SU-DHL-6 (cell line): ENCODE data around the gene IDH2.

Source experiments
- H2AFZ ChIP-seq: fragments of 200-600 bp; sonication (generic); 2 replicates; pipeline ENCODE4 v1.6.1; 2014; ENCODE audit warnings: low read depth, mild to moderate bottlenecking, moderate library complexity, mixed read lengths, antibody characterized with exemption, low read length; ENCODE audit not compliant: severe bottlenecking
- H3F3A ChIP-seq: fragments of 200-600 bp; shearing (Covaris generic); 2 replicates; pipeline ENCODE4 v1.6.0; 2016; ENCODE audit warnings: antibody characterized with exemption, mild to moderate bottlenecking; ENCODE audit not compliant: insufficient read depth
- H3K27ac ChIP-seq: fragments of 200-600 bp; sonication (generic); 2 replicates; pipeline ENCODE4 v1.5.1; 2016; ENCODE audit warnings: low read depth, mild to moderate bottlenecking, low read length, moderate library complexity, mixed read lengths
- H3K27me3 ChIP-seq: fragments of 200-600 bp; sonication (generic), shearing (Covaris generic); 2 replicates; pipeline ENCODE4 v1.6.0; 2014; ENCODE audit warnings: mild to moderate bottlenecking, low read length
- H3K36me3 ChIP-seq: fragments of 200-600 bp; sonication (generic); 2 replicates; pipeline ENCODE4 v1.6.1; 2014; ENCODE audit warnings: mild to moderate bottlenecking, low read length, mixed read lengths
- H3K4me2 ChIP-seq: fragments of 300-600, 200-600 bp; shearing (Covaris generic), sonication (generic); 2 replicates; pipeline ENCODE4 v1.6.0; 2014; ENCODE audit warnings: low read length, low read depth, mild to moderate bottlenecking; ENCODE audit not compliant: poor library complexity, severe bottlenecking
- H3K4me3 ChIP-seq: fragments of 200-600 bp; sonication (generic); 2 replicates; pipeline ENCODE4 v1.5.1; 2014; ENCODE audit warnings: antibody characterized with exemption, low read length, mild to moderate bottlenecking, mixed read lengths; ENCODE audit not compliant: insufficient read depth, poor library complexity, severe bottlenecking
- H3K79me2 ChIP-seq: fragments of 200-600 bp; sonication (generic); 2 replicates; pipeline ENCODE4 v1.6.1; 2014; ENCODE audit warnings: mild to moderate bottlenecking, low read length, moderate library complexity; ENCODE audit not compliant: insufficient read depth
- H3K9ac ChIP-seq: fragments of 200-600 bp; sonication (generic); 2 replicates; pipeline ENCODE4 v1.7.0; 2014; ENCODE audit warnings: mild to moderate bottlenecking, low read length
- H3K9me2 ChIP-seq: fragments of 200-600 bp; sonication (generic); replicated peaks from 2 replicates; pipeline ENCODE4 v1.6.1; 2014; ENCODE audit warnings: low read length; ENCODE audit not compliant: insufficient read depth
- H3K9me3 ChIP-seq: fragments of 200-600 bp; sonication (generic); 2 replicates; pipeline ENCODE4 v1.6.1; 2014; ENCODE audit warnings: low read length, mixed read lengths; ENCODE audit not compliant: insufficient read depth
- H4K20me1 ChIP-seq: fragments of 200-600 bp; sonication (generic); 2 replicates; pipeline ENCODE4 v1.6.1; 2014; ENCODE audit warnings: low read depth, mild to moderate bottlenecking, antibody characterized with exemption, low read length, moderate library complexity, mixed read lengths
- CTCF ChIP-seq: fragments of 200-600 bp; sonication (generic); IDR thresholded peaks from one replicate; pipeline ENCODE4 v1.5.1; 2017; ENCODE audit warnings: antibody characterized with exemption, mild to moderate bottlenecking, low read length, moderate library complexity; ENCODE audit not compliant: insufficient read depth, poor library complexity, severe bottlenecking
- EZH2phosphoT487 ChIP-seq: fragments of 200-600 bp; sonication (generic), shearing (Covaris generic); conservative IDR thresholded peaks from 2 replicates; pipeline ENCODE4 v1.6.1; 2018; ENCODE audit warnings: mild to moderate bottlenecking, antibody characterized with exemption, low read length, moderate library complexity, mixed read lengths

Gene IDH2

GRCh38 chr15:90126596-90127435 is 24.5 kb upstream of the IDH2 start:
- no peak overlapping the region for H3K4me3 ChIP-seq
- no peaks in the 10 kb centered on the region for H3K9me2 ChIP-seq
- H3K4me2 ChIP-seq: no peak overlapping the region
- no peaks in the 10 kb centered on the region for H3K79me2 ChIP-seq
- TF ChIP-seq CTCF: no peak
- no peak for TF ChIP-seq EZH2phosphoT487
- no peaks in the 10 kb centered on the region for H3K9me3 ChIP-seq
- H3K9ac ChIP-seq: no peak overlapping the region
- no peaks in the 10 kb centered on the region for H3F3A ChIP-seq
- no peaks in the 10 kb centered on the region for H4K20me1 ChIP-seq
- H3K27me3 ChIP-seq: no peaks in the 10 kb centered on the region
- H3K36me3 ChIP-seq: no peaks in the 10 kb centered on the region
- H2AFZ ChIP-seq: no peak overlapping the region
- H3K27ac ChIP-seq: no peak overlapping the region

- no peaks in the 10 kb centered on the region for H3K9me2 ChIP-seq
- H4K20me1 ChIP-seq: no peaks in the 10 kb centered on the region
- no peak overlapping the region for H3K27ac ChIP-seq
- H3K9ac ChIP-seq: no peak overlapping the region
- no peaks in the 10 kb centered on the region for H3K36me3 ChIP-seq
- no peaks in the 10 kb centered on the region for H3K27me3 ChIP-seq
- no peak overlapping the region for H2AFZ ChIP-seq
- TF ChIP-seq EZH2phosphoT487: no peak
- no peak for TF ChIP-seq CTCF
- H3K9me3 ChIP-seq: no peaks in the 10 kb centered on the region
- no peak overlapping the region for H3K4me3 ChIP-seq
- no peak overlapping the region for H3K4me2 ChIP-seq
- no peaks in the 10 kb centered on the region for H3F3A ChIP-seq
- no peaks in the 10 kb centered on the region for H3K79me2 ChIP-seq
These were observed 23.8 kb upstream of the IDH2 start for GRCh38 chr15:90126022-90126421.

- TF ChIP-seq CTCF (no peak), EZH2phosphoT487 (no peak)
- Histone ChIP-seq H4K20me1 (no peaks in the 10 kb centered on the region), H2AFZ (no peak overlapping the region)
These were observed 22.2 kb upstream of the IDH2 start for GRCh38 chr15:90124507-90124906.

More at GRCh38 chr15:90124507-90124906, 22.2 kb upstream of the IDH2 start:
- no peaks in the 10 kb centered on the region for H3K27me3 ChIP-seq
- no peak overlapping the region for H3K4me3 ChIP-seq
- H3K4me2 ChIP-seq: no peak overlapping the region
- no peaks in the 10 kb centered on the region for H3F3A ChIP-seq
- H3K9me2 ChIP-seq: no peaks in the 10 kb centered on the region
- no peaks in the 10 kb centered on the region for H3K9me3 ChIP-seq
- no peak overlapping the region for H3K27ac ChIP-seq
- no peaks in the 10 kb centered on the region for H3K36me3 ChIP-seq
- H3K79me2 ChIP-seq: no peaks in the 10 kb centered on the region
- H3K9ac ChIP-seq: no peak overlapping the region
